IMR-90 (cell line): ENCODE data around the gene TULP4. TPM values are rescaled to one million over a fixed set of nuclear protein-coding genes. Genes with fewer than 3 reads are reported as not detected.

Experiments
- ATAC-seq: fragments of 200-7000 bp; cut with Tn5 transposase; 2 replicates; pipeline ENCODE4 v1.9.1; 2020; ENCODE audit warnings: low read depth, mild to moderate bottlenecking, moderate library complexity
- BruUV-seq: library from RNA; stranded (reverse); fragments of 400-500 nt; replicated peaks from 2 replicates; lab custom pipeline; 2021; lab: Mats Ljungman, UMichigan
- CTCF ChIA-PET: fragments of 300-600 bp; formaldehyde crosslinking; extraction: SDS; loops from one replicate; lab custom pipeline; 2021; ENCODE audit warnings: antibody characterized with exemption; lab: Yijun Ruan, JAX
- POLR2A ChIA-PET: fragments of 300-600 bp; sonication (Branson Sonifier 250); formaldehyde crosslinking; loops from one replicate; lab custom pipeline; 2022; ENCODE audit warnings: antibody characterized with exemption; ENCODE audit not compliant: unreplicated experiment; lab: Charles Lee
- DNase-seq: peaks from one replicate; pipeline ENCODE4 v3.0.0; 2013
- H2AFZ ChIP-seq: replicated peaks from 2 replicates; pipeline ENCODE3; 2013; ENCODE audit warnings: low read length, mild to moderate bottlenecking; ENCODE audit not compliant: poor library complexity
- H2AK5ac ChIP-seq: 2 replicates; pipeline ENCODE4 v1.6.1; 2013; ENCODE audit warnings: low read depth, low read length, inconsistent platforms
- H2AK9ac ChIP-seq: replicated peaks from 2 replicates; pipeline ENCODE3; 2013; ENCODE audit warnings: mild to moderate bottlenecking, low read depth, low read length, moderate library complexity; ENCODE audit not compliant: poor library complexity
- H2BK120ac ChIP-seq: 2 replicates; pipeline ENCODE4 v1.6.1; 2013; ENCODE audit warnings: low read depth, low read length, inconsistent platforms
- H2BK15ac ChIP-seq: 3 replicates; pipeline ENCODE4 v1.6.1; 2013; ENCODE audit warnings: low read depth, low read length, inconsistent platforms
- H2BK20ac ChIP-seq: 2 replicates; pipeline ENCODE4 v1.6.1; 2013; ENCODE audit warnings: low read depth, mild to moderate bottlenecking, inconsistent platforms, low read length, moderate library complexity
- H2BK5ac ChIP-seq: 2 replicates; pipeline ENCODE4 v1.6.1; 2013; ENCODE audit warnings: mild to moderate bottlenecking, low read depth, low read length, inconsistent platforms; ENCODE audit not compliant: poor library complexity, severe bottlenecking
- H3K14ac ChIP-seq: replicated peaks from 2 replicates; pipeline ENCODE4 v1.6.1; 2013; ENCODE audit warnings: low read depth, low read length, inconsistent platforms
- H3K18ac ChIP-seq: 2 replicates; pipeline ENCODE4 v1.6.1; 2013; ENCODE audit warnings: low read depth, low read length, control low read depth
- H3K23ac ChIP-seq: 2 replicates; pipeline ENCODE4 v1.6.1; 2013; ENCODE audit warnings: low read depth, low read length, inconsistent platforms
- H3K27ac ChIP-seq: 2 replicates; pipeline ENCODE4 v1.5.1; 2013; ENCODE audit warnings: mild to moderate bottlenecking, control low read depth, low read length; ENCODE audit not compliant: insufficient read depth
- H3K27me3 ChIP-seq: 2 replicates; pipeline ENCODE4 v1.6.1; 2013; ENCODE audit warnings: low read length; ENCODE audit not compliant: control insufficient read depth, insufficient read depth
- H3K36me3 ChIP-seq: 2 replicates; pipeline ENCODE4 v1.6.1; 2013; ENCODE audit warnings: low read length, mixed read lengths; ENCODE audit not compliant: control insufficient read depth, insufficient read depth
- H3K4ac ChIP-seq: 2 replicates; pipeline ENCODE4 v1.6.1; 2013; ENCODE audit warnings: low read depth, low read length, inconsistent platforms
- H3K4me1 ChIP-seq: 2 replicates; pipeline ENCODE4 v1.6.1; 2013; ENCODE audit warnings: low read length, mixed read lengths; ENCODE audit not compliant: control insufficient read depth, insufficient read depth
- H3K4me2 ChIP-seq: 2 replicates; pipeline ENCODE4 v1.6.1; 2013; ENCODE audit warnings: low read depth, mild to moderate bottlenecking, control low read depth, low read length, moderate library complexity
- H3K4me3 ChIP-seq: 2 replicates; pipeline ENCODE4 v1.5.1; 2013; ENCODE audit warnings: low read depth, mild to moderate bottlenecking, control low read depth, low read length, moderate library complexity; ENCODE audit not compliant: insufficient read depth
- H3K56ac ChIP-seq: 2 replicates; pipeline ENCODE4 v1.6.1; 2013; ENCODE audit warnings: low read length, inconsistent platforms; ENCODE audit not compliant: insufficient read depth; ENCODE audit errors: extremely low read depth
- H3K79me1 ChIP-seq, 2 experiments: 2 replicates each; pipeline ENCODE4 v1.6.1; 2013; ENCODE audit warnings: low read length in 2 of 2, inconsistent platforms in 1 of 2, low read depth in 1 of 2
- H3K9ac ChIP-seq: 2 replicates; pipeline ENCODE4 v1.6.1; 2013; ENCODE audit warnings: low read depth, low read length, control low read depth
- H3K9me1 ChIP-seq: 2 replicates; pipeline ENCODE4 v1.6.1; 2013; ENCODE audit warnings: low read length, inconsistent platforms; ENCODE audit not compliant: insufficient read depth
- H3K9me3 ChIP-seq: 2 replicates; pipeline ENCODE4 v1.6.1; 2013; ENCODE audit warnings: low read length; ENCODE audit not compliant: control insufficient read depth, insufficient read depth
- H4K20me1 ChIP-seq: 2 replicates; pipeline ENCODE4 v1.6.1; 2013; ENCODE audit warnings: low read length, inconsistent platforms; ENCODE audit not compliant: insufficient read depth
- H4K5ac ChIP-seq: 2 replicates; pipeline ENCODE4 v1.6.1; 2013; ENCODE audit warnings: mild to moderate bottlenecking, low read depth, low read length, control low read depth
- H4K8ac ChIP-seq, 2 experiments: 2 replicates each; pipeline ENCODE4 v1.6.1; 2013; ENCODE audit warnings: low read depth in 2 of 2, low read length in 2 of 2, control low read depth in 1 of 2, inconsistent platforms in 1 of 2
- H4K91ac ChIP-seq: 2 replicates; pipeline ENCODE4 v1.6.1; 2013; ENCODE audit warnings: low read depth, low read length, inconsistent platforms; ENCODE audit not compliant: insufficient read depth
- CEBPB ChIP-seq: IDR thresholded peaks from 2 replicates; pipeline ENCODE4 v1.6.1; 2012; ENCODE audit warnings: low read depth, low read length, improper control_type of control experiment
- CHD1 ChIP-seq: IDR thresholded peaks from 2 replicates; pipeline ENCODE4 v1.6.1; 2012; ENCODE audit warnings: low read depth, low read length, improper control_type of control experiment
- FOS ChIP-seq: fragments of 150-350 bp; IDR thresholded peaks from 2 replicates; pipeline ENCODE4 v1.6.1; 2016; ENCODE audit warnings: low read depth, low read length
- MXI1 ChIP-seq: IDR thresholded peaks from 2 replicates; pipeline ENCODE4 v1.6.1; 2012; ENCODE audit warnings: low read depth, mild to moderate bottlenecking, low read length, moderate library complexity, borderline replicate concordance
- POLR2A ChIP-seq: IDR thresholded peaks from 2 replicates; pipeline ENCODE4 v1.6.1; 2012; ENCODE audit warnings: mild to moderate bottlenecking, low read depth, low read length
- RCOR1 ChIP-seq: IDR thresholded peaks from 2 replicates; pipeline ENCODE4 v1.6.1; 2012; ENCODE audit warnings: mild to moderate bottlenecking, low read length, improper control_type of control experiment; ENCODE audit not compliant: insufficient replicate concordance
- SMC3 ChIP-seq: fragments of 150-350 bp; IDR thresholded peaks from 2 replicates; pipeline ENCODE4 v1.6.1; 2016; ENCODE audit warnings: low read depth, mild to moderate bottlenecking, antibody characterized with exemption, low read length, moderate library complexity
- WGBS, 2 experiments: methylation state at CpG; one replicate each; pipeline versions ENCODE4 v1.1.5 to v1.1.7; 2013; ENCODE audit warnings: missing lambda C conversion rate in 2 of 2; ENCODE audit not compliant: insufficient read length in 1 of 2; ENCODE audit errors: extremely low coverage in 2 of 2; 5-methylcytosine and 5-hydroxymethylcytosine counted together
- dilution Hi-C: fragments of 300-500 bp; cut with HindIII; formaldehyde crosslinking; loops from one replicate; pipeline ENCODE4 v1.14.3; 2018; ENCODE audit warnings: low sequenced_read_pairs; ENCODE audit not compliant: unreplicated experiment
- in situ Hi-C: fragments of 300-500 bp; cut with MboI; formaldehyde crosslinking; loops from 3 replicates; pipeline ENCODE4 v1.14.3; 2019; ENCODE audit warnings: low sequenced_read_pairs, inconsistent platforms, mixed read lengths
- intact Hi-C: fragments of 100-400 bp; cut with micrococcal nuclease; formaldehyde crosslinking; loops from 2 replicates; pipeline ENCODE4 v1.10.0; 2022
- polyA plus RNA-seq, 3 experiments: library from polyadenylated mRNA; depleted of rRNA; stranded (reverse); fragments of >200 nt; gene quantifications; 2 replicates each; pipeline ENCODE4 v1.2.3, GENCODE V29; 2012; ENCODE audit warnings: low replicate concordance in 1 of 3
- total RNA-seq: library from RNA; depleted of rRNA; stranded (reverse); fragments of >200 nt; gene quantifications from 2 replicates; pipeline ENCODE4 v1.2.3, GENCODE V29; 2012
- TF ChIP-seq, protein P1 (sequence below): conservative IDR thresholded peaks from 2 replicates; pipeline ENCODE4 v1.5.1; 2012; ENCODE audit warnings: mild to moderate bottlenecking, low read depth, low read length, improper control_type of control experiment
- TF ChIP-seq, protein P2 (sequence below): fragments of 150-350 bp; IDR thresholded peaks from 2 replicates; pipeline ENCODE4 v1.6.1; 2016; ENCODE audit warnings: low read depth, mild to moderate bottlenecking, low read length, moderate library complexity, borderline replicate concordance
- TF ChIP-seq, protein P3 (sequence below): fragments of 150-350 bp; IDR thresholded peaks from 2 replicates; pipeline ENCODE4 v1.6.1; 2017; ENCODE audit warnings: mild to moderate bottlenecking, antibody characterized with exemption, low read length, low read depth

Gene TULP4
- total and polyA plus RNA-seq, 2 of the 4 experiments (the other 2 are of a cell fraction), result 8.1 to 30.6 TPM

DNA sequence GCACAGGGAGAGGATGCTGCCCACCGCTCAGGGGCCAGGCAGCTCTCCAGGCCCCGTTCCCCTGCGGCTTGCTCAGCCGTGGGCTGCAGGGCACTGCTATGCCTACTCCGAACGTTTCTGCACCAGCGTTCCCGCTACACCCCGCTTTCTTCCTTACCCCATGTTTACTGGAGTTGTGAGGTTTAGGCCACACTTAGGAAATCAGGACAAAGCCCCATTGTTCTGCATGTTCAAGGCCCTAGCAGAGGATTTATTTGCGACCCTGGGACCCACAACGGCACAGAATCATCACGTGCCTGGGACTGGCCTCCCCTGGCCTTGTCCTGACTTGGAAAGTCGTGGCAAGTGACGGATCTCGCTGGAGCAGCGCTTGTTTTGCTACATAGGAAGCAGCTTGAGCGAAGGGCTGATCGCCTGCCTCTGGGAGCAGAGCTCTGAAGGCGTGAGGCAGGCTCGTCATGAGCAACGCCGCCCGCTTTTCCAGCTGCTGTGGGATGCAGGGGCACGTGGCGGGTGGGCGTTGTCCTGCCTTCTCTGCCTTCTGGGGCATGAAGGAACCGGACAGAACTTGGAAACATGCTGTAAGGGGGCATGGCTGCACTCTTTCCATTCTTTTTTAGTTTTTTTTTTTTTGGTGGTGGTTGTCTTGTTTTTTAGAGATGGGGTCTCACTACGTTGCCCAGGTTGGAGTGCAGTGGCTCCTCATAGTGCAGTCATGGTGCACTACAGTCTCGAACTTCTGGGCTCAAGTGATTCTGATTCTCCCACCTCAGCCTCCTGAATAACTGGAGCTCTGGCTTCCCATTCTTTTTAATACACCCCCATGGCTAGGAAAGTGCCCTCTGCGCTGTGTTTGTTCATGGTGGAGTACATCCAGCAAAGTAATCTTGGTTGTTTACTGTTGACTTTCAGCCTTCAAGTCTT lies 233.0 kb downstream of the TULP4 start (continued):
- no peak for TF ChIP-seq CHD1

DNA sequence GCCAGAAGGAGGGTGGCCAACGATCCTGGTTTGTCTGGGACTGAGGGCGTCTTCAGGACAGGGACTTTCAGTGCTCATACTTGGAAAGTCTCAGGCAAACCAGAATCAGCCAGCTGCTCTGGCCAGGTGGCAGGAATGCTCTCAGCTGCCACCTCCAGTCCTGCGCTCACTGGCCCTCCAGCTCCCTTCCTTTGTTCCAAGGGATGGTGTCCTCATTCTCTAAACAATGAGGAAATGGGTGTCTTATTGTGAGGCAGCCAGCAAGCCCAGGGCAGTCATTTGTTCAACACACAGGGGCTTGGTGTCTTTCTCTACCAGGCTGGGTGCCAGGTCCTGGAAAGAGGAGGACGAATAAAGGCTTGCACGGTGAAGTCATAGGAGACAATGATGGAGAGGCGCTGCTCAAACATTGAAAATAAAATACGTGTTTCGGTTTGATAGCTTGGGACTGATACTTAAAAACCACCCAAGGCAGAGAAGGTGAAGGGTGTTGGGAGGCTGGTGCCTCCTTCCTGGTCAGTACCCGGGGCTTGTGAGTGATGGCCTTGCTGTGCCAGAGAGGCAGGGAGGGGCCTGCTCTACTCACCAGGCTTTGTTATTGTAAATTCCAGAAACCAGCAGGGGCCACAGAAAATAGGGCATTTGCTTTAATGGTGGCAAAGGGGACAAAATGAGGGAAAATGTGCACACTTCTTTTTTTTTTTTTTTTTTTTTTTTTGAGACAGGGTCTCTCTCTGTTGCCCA lies 236.3 kb downstream of the TULP4 start:
- Histone ChIP-seq H3K27ac (no peak overlapping the region), H3K56ac (no peak overlapping the region), H2AK5ac (no peak overlapping the region), H2BK15ac (no peak overlapping the region), H3K79me1 (no peaks in the 10 kb centered on the region), H2AFZ (no peak overlapping the region), H3K9me3 (no peaks in the 10 kb centered on the region), H4K8ac (no peak overlapping the region), H2BK5ac (no peak overlapping the region), H2AK9ac (no peak overlapping the region), H4K91ac (no peak overlapping the region), H3K14ac (no peak overlapping the region), H3K4me1 (no peaks in the 10 kb centered on the region), H3K18ac (no peak overlapping the region), H3K27me3 (peaks cover 15% of the 10 kb centered on the region), H3K23ac (no peak overlapping the region), H3K4me2 (no peak overlapping the region), H3K9ac (no peak overlapping the region), H3K4me3 (no peak overlapping the region), H4K20me1 (no peaks in the 10 kb centered on the region), H3K4ac (no peak overlapping the region), H2BK20ac (no peak overlapping the region), H2BK120ac (no peak overlapping the region), H3K9me1 (no peaks in the 10 kb centered on the region), H4K5ac (no peak overlapping the region), H3K36me3 (no peaks in the 10 kb centered on the region)
- dilution Hi-C loops, result no loop called here
- no peak for ATAC-seq
- no TSS peak for BruUV-seq
- intact Hi-C loops, result no loop called here
- ChIA-PET POLR2A (no interaction called here), CTCF (no interaction called here)
- WGBS, 2 experiments, result 63% methylated on average over 2 of the region's 9 CpGs; no CpG with 5 or more reads in 1 of the 2 experiments
- DNase-seq, result no peak
- in situ Hi-C loops, result no loop called here
- no peak for TF ChIP-seq MXI1
- TF ChIP-seq, protein P1, sequence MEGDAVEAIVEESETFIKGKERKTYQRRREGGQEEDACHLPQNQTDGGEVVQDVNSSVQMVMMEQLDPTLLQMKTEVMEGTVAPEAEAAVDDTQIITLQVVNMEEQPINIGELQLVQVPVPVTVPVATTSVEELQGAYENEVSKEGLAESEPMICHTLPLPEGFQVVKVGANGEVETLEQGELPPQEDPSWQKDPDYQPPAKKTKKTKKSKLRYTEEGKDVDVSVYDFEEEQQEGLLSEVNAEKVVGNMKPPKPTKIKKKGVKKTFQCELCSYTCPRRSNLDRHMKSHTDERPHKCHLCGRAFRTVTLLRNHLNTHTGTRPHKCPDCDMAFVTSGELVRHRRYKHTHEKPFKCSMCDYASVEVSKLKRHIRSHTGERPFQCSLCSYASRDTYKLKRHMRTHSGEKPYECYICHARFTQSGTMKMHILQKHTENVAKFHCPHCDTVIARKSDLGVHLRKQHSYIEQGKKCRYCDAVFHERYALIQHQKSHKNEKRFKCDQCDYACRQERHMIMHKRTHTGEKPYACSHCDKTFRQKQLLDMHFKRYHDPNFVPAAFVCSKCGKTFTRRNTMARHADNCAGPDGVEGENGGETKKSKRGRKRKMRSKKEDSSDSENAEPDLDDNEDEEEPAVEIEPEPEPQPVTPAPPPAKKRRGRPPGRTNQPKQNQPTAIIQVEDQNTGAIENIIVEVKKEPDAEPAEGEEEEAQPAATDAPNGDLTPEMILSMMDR, result no peak
- no peak for TF ChIP-seq SMC3
- TF ChIP-seq CEBPB, result no peak
- TF ChIP-seq, protein P2, sequence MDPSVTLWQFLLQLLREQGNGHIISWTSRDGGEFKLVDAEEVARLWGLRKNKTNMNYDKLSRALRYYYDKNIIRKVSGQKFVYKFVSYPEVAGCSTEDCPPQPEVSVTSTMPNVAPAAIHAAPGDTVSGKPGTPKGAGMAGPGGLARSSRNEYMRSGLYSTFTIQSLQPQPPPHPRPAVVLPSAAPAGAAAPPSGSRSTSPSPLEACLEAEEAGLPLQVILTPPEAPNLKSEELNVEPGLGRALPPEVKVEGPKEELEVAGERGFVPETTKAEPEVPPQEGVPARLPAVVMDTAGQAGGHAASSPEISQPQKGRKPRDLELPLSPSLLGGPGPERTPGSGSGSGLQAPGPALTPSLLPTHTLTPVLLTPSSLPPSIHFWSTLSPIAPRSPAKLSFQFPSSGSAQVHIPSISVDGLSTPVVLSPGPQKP, result no peak
- TF ChIP-seq, protein P3, sequence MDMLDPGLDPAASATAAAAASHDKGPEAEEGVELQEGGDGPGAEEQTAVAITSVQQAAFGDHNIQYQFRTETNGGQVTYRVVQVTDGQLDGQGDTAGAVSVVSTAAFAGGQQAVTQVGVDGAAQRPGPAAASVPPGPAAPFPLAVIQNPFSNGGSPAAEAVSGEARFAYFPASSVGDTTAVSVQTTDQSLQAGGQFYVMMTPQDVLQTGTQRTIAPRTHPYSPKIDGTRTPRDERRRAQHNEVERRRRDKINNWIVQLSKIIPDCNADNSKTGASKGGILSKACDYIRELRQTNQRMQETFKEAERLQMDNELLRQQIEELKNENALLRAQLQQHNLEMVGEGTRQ, result no peak
- TF ChIP-seq FOS, result no peak
- no peak for TF ChIP-seq POLR2A
- no peak for TF ChIP-seq RCOR1
- TF ChIP-seq CHD1, result no peak
